H1 (cell line): ENCODE results near the gene PIGX. TPM values are rescaled to one million over a fixed set of nuclear protein-coding genes. Genes with fewer than 3 reads are reported as not detected.

Experiments used
- CREB1 ChIP-seq: IDR thresholded peaks from 2 replicates; pipeline ENCODE4 v1.6.1; 2012; ENCODE audit warnings: inconsistent platforms
- EGR1 ChIP-seq: IDR thresholded peaks from 2 replicates; pipeline ENCODE4 v1.6.1; 2011; ENCODE audit warnings: low read depth, low read length, borderline replicate concordance
- EP300 ChIP-seq, 2 experiments: IDR thresholded peaks; 1 replicate in 1 of 2; 2 replicates in 1 of 2; pipeline ENCODE4 v1.6.1; 2011 to 2012; ENCODE audit warnings: low read depth in 2 of 2, low read length in 2 of 2, mild to moderate bottlenecking in 2 of 2, borderline replicate concordance in 1 of 2, inconsistent platforms in 1 of 2, moderate library complexity in 1 of 2
- PHF8 ChIP-seq: fragments of 200-600 bp; sonication (generic); conservative IDR thresholded peaks from 2 replicates; pipeline ENCODE4 v1.7.1; 2012; ENCODE audit warnings: low read depth, mild to moderate bottlenecking, inconsistent platforms, low read length, moderate library complexity
- SUZ12 ChIP-seq: fragments of 200-600 bp; sonication (generic); IDR thresholded peaks from 2 replicates; pipeline ENCODE4 v1.6.1; 2012; ENCODE audit warnings: mild to moderate bottlenecking, inconsistent platforms, low read length, moderate library complexity, mixed read lengths
- TCF12 ChIP-seq: IDR thresholded peaks from 2 replicates; pipeline ENCODE4 v1.6.1; 2011; ENCODE audit warnings: low read depth, mild to moderate bottlenecking, low read length
- polyA plus RNA-seq, 7 experiments: library from polyadenylated mRNA; depleted of rRNA in 3 of 7; stranded (reverse) in 5 of 7; unstranded in 2 of 7; fragments of >200 nt in 5 of 7; fragments of 200-250 nt in 2 of 7; gene quantifications; 1 replicate in 5 of 7; 2 replicates in 1 of 7; 4 replicates in 1 of 7; pipeline versions ENCODE4 v1.2.1 to v1.2.3, GENCODE V29; 2011 to 2013; ENCODE audit warnings: missing spikeins in 2 of 7, mixed read lengths in 2 of 7
- total RNA-seq: library from RNA; stranded (reverse); fragmentation: NEBNext Ultra II Directional; extraction: Animal tissue kit (Norgen Biotek cat#: 25700); gene quantifications from 2 replicates; pipeline ENCODE4 v1.2.1, GENCODE V29; 2021
- TF ChIP-seq, protein P1 (sequence below): fragments of 300-600 bp; sonication (generic); IDR thresholded peaks from 2 replicates; pipeline ENCODE4 v1.7.1; 2012; ENCODE audit warnings: low read length, moderate library complexity, mild to moderate bottlenecking, inconsistent platforms; ENCODE audit not compliant: insufficient replicate concordance

Gene PIGX
- total and polyA plus RNA-seq, 2 of the 8 experiments (the other 6 are each of a cell fraction or from before 2014, with no cell fraction given), result 7.0 to 14.9 TPM

DNA sequence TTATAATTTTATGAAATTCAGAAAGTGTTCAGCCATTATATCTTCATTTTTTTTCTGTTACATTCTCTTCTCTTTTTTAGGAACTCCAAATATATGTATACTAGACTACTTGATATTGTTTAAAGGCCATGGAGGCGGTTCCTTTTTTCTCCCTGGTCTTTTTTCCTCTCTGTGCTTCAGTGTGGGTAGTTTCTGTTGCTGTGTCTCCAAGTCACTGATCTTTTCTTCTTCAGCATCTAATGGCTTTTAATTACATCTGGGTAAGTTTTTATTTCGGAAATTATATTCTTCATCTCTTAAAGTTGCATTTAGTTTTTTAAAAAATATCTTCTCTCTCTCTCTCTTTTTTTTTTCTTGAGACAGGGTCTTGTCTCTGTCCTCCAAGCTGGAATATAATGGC lies 8.9 kb downstream of the PIGX start (continued):
- TF ChIP-seq, protein P1, sequence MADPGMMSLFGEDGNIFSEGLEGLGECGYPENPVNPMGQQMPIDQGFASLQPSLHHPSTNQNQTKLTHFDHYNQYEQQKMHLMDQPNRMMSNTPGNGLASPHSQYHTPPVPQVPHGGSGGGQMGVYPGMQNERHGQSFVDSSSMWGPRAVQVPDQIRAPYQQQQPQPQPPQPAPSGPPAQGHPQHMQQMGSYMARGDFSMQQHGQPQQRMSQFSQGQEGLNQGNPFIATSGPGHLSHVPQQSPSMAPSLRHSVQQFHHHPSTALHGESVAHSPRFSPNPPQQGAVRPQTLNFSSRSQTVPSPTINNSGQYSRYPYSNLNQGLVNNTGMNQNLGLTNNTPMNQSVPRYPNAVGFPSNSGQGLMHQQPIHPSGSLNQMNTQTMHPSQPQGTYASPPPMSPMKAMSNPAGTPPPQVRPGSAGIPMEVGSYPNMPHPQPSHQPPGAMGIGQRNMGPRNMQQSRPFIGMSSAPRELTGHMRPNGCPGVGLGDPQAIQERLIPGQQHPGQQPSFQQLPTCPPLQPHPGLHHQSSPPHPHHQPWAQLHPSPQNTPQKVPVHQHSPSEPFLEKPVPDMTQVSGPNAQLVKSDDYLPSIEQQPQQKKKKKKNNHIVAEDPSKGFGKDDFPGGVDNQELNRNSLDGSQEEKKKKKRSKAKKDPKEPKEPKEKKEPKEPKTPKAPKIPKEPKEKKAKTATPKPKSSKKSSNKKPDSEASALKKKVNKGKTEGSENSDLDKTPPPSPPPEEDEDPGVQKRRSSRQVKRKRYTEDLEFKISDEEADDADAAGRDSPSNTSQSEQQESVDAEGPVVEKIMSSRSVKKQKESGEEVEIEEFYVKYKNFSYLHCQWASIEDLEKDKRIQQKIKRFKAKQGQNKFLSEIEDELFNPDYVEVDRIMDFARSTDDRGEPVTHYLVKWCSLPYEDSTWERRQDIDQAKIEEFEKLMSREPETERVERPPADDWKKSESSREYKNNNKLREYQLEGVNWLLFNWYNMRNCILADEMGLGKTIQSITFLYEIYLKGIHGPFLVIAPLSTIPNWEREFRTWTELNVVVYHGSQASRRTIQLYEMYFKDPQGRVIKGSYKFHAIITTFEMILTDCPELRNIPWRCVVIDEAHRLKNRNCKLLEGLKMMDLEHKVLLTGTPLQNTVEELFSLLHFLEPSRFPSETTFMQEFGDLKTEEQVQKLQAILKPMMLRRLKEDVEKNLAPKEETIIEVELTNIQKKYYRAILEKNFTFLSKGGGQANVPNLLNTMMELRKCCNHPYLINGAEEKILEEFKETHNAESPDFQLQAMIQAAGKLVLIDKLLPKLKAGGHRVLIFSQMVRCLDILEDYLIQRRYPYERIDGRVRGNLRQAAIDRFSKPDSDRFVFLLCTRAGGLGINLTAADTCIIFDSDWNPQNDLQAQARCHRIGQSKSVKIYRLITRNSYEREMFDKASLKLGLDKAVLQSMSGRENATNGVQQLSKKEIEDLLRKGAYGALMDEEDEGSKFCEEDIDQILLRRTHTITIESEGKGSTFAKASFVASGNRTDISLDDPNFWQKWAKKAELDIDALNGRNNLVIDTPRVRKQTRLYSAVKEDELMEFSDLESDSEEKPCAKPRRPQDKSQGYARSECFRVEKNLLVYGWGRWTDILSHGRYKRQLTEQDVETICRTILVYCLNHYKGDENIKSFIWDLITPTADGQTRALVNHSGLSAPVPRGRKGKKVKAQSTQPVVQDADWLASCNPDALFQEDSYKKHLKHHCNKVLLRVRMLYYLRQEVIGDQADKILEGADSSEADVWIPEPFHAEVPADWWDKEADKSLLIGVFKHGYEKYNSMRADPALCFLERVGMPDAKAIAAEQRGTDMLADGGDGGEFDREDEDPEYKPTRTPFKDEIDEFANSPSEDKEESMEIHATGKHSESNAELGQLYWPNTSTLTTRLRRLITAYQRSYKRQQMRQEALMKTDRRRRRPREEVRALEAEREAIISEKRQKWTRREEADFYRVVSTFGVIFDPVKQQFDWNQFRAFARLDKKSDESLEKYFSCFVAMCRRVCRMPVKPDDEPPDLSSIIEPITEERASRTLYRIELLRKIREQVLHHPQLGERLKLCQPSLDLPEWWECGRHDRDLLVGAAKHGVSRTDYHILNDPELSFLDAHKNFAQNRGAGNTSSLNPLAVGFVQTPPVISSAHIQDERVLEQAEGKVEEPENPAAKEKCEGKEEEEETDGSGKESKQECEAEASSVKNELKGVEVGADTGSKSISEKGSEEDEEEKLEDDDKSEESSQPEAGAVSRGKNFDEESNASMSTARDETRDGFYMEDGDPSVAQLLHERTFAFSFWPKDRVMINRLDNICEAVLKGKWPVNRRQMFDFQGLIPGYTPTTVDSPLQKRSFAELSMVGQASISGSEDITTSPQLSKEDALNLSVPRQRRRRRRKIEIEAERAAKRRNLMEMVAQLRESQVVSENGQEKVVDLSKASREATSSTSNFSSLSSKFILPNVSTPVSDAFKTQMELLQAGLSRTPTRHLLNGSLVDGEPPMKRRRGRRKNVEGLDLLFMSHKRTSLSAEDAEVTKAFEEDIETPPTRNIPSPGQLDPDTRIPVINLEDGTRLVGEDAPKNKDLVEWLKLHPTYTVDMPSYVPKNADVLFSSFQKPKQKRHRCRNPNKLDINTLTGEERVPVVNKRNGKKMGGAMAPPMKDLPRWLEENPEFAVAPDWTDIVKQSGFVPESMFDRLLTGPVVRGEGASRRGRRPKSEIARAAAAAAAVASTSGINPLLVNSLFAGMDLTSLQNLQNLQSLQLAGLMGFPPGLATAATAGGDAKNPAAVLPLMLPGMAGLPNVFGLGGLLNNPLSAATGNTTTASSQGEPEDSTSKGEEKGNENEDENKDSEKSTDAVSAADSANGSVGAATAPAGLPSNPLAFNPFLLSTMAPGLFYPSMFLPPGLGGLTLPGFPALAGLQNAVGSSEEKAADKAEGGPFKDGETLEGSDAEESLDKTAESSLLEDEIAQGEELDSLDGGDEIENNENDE, result no peak
- TF ChIP-seq TCF12, result no peak
- TF ChIP-seq PHF8, result no peak
- TF ChIP-seq SUZ12, result no peak
- no peak for TF ChIP-seq EP300 (IDR thresholded peaks at IDR 0.05; ENCODE audit: borderline replicate concordance in 1 of 2, low read depth in 2 of 2, low read length in 2 of 2)
- TF ChIP-seq CREB1, result no peak
- TF ChIP-seq EGR1, result no peak
